Activated T-cell treated with anti-CD3 and anti-CD28 coated beads, Interleukin-2, amount 50 U/mL, for 24 hours (primary cell): ENCODE data around the gene CTNNA3.

Source experiments
- DNase-seq: peaks from one replicate; pipeline ENCODE4 v3.0.0-alpha.2; 2020
- H3K27ac Mint-ChIP-seq: 2 replicates; pipeline ENCODE4 v1.8.0; 2020; ENCODE audit warnings: mild to moderate bottlenecking, mixed read lengths
- H3K27me3 Mint-ChIP-seq: 2 replicates; pipeline ENCODE4 v1.8.0; 2020; ENCODE audit warnings: mixed read lengths
- H3K36me3 Mint-ChIP-seq: 2 replicates; pipeline ENCODE4 v1.8.0; 2020; ENCODE audit warnings: low read depth, mixed read lengths
- H3K4me1 Mint-ChIP-seq: 2 replicates; pipeline ENCODE4 v1.8.0; 2020; ENCODE audit warnings: low read depth, mixed read lengths
- H3K4me3 Mint-ChIP-seq: 2 replicates; pipeline ENCODE4 v1.8.0; 2020; ENCODE audit warnings: mild to moderate bottlenecking, moderate library complexity, mixed read lengths
- H3K9me3 Mint-ChIP-seq: 2 replicates; pipeline ENCODE4 v1.8.0; 2020; ENCODE audit warnings: mixed read lengths

The CTNNA3 gene

DNA sequence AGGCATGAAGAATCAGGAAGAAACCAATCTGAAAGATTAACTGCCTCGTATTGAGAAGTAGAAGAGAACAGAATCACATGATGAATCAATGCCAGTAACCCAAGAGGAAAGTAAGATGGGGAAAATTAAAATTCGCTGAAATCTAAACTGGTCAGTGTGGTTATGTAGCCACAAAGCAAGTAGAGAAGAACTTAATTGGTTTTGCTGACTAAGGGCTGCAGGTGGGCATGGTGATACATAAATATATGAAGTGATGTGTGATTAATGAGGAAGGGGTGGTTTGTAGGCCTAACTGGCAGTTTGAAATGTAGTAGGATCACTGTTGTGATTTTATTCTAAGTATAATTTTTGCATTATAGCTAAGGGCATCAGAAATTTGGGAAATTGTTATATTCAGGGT is 853.6 kb downstream of the CTNNA3 start:
- peaks cover 2% of the 10 kb centered on the region for H3K9me3 Mint-ChIP-seq
- no peaks in the 10 kb centered on the region for H3K4me1 Mint-ChIP-seq
- no peaks in the 10 kb centered on the region for H3K36me3 Mint-ChIP-seq
- no peak overlapping the region for H3K4me3 Mint-ChIP-seq
- DNase-seq: no peak
- no peaks in the 10 kb centered on the region for H3K27me3 Mint-ChIP-seq
- no peak overlapping the region for H3K27ac Mint-ChIP-seq

DNA sequence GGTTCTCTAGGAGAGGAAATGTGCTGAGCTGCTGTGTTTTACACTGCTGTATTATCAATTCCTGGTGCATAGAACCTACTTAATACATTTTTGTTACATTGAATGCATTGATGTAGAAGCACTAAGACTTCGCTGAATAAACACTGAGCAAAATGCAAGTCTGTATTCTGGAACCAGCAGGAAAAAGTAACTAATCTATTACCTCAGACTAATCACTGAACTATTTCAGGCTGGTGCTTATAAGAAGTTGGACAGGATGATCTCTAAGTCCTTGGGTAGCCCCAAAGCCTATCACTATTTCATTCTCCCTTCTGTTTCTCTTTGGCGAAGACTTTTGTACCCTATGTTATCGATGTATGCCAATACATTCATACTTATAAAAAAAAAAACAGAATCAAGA is 857.3 kb downstream of the CTNNA3 start:
- Mint-ChIP-seq H3K9me3 (no peaks in the 10 kb centered on the region), H3K4me1 (no peaks in the 10 kb centered on the region), H3K36me3 (no peaks in the 10 kb centered on the region), H3K27ac (no peak overlapping the region), H3K4me3 (no peak overlapping the region), H3K27me3 (no peaks in the 10 kb centered on the region)
- no peak for DNase-seq

GRCh38 chr10:66837990-66838389 is 858.0 kb downstream of the CTNNA3 start:
- H3K4me1 Mint-ChIP-seq: no peaks in the 10 kb centered on the region
- no peak for DNase-seq
- H3K27ac Mint-ChIP-seq: no peak overlapping the region
- no peak overlapping the region for H3K4me3 Mint-ChIP-seq
- no peaks in the 10 kb centered on the region for H3K27me3 Mint-ChIP-seq
- H3K9me3 Mint-ChIP-seq: no peaks in the 10 kb centered on the region
- no peaks in the 10 kb centered on the region for H3K36me3 Mint-ChIP-seq

DNA sequence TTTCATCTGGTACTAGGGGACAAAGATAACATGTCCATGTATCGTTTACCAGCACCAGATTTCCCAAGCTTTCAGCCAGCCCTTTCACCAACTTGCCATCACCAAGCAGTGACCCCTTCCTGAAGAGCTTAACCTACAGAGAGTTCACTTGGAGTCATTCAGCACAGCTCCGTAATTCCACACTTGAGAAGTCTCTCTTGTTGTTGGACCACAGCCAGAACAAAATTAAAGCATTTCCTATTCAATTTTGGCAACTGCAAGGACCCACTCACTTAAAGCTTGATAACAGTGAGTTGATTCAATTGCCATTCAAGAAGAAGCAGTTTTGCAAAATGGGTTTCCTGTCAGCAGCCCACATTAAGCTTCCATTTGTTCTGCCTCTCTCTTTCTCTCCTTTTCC is 858.7 kb downstream of the CTNNA3 start:
- no peaks in the 10 kb centered on the region for H3K27me3 Mint-ChIP-seq
- no peak for DNase-seq
- no peaks in the 10 kb centered on the region for H3K9me3 Mint-ChIP-seq
- H3K4me1 Mint-ChIP-seq: no peaks in the 10 kb centered on the region
- H3K36me3 Mint-ChIP-seq: no peaks in the 10 kb centered on the region
- no peak overlapping the region for H3K27ac Mint-ChIP-seq
- no peak overlapping the region for H3K4me3 Mint-ChIP-seq

DNA sequence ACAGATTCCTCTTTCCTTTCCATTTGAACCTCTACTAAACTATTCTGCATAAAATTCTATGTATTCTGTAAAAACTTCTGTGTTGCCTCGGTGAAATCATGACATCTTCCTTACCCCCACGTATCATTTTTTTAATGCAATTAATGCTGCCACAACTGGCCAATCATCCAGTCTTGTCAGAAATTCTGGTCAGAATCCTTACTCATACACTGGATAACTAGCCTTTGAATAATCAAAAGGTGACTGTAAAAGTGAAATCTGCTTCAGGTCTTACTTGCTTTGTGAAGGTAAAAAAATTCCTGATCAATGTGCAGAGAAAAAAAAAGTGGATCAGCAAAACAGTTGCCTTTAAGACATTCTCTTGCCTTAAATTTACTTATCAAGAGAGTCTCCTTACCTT is 859.2 kb downstream of the CTNNA3 start:
- H3K27ac Mint-ChIP-seq: no peak overlapping the region
- H3K36me3 Mint-ChIP-seq: no peaks in the 10 kb centered on the region
- DNase-seq: no peak
- no peaks in the 10 kb centered on the region for H3K27me3 Mint-ChIP-seq
- H3K9me3 Mint-ChIP-seq: no peaks in the 10 kb centered on the region
- H3K4me1 Mint-ChIP-seq: no peaks in the 10 kb centered on the region
- no peak overlapping the region for H3K4me3 Mint-ChIP-seq

- DNase-seq: no peak
- Mint-ChIP-seq H3K36me3 (no peaks in the 10 kb centered on the region), H3K27ac (no peak overlapping the region), H3K27me3 (no peaks in the 10 kb centered on the region), H3K4me1 (no peaks in the 10 kb centered on the region), H3K9me3 (no peaks in the 10 kb centered on the region), H3K4me3 (no peak overlapping the region)
Measured at GRCh38 chr10:66836057-66836456, 859.9 kb downstream of the CTNNA3 start.

DNA sequence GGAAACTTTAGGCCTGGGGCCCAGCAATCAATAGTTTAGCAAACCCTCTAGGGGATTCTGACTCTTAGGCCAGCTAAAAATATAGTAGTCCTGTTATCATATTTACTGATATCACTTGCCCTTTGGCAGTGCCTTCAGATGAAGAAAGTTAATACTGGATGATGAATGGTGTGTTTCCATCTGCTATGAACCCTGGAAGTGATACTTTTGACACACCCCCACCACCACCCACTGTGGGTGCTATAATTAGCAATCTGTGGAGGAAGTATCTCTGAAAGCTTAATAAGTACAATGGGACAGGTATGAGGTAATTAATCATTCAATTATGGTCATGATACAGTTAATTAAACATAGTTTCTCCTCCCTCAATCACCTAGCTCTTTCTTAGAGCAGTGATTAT is 860.6 kb downstream of the CTNNA3 start:
- H3K4me1 Mint-ChIP-seq: no peaks in the 10 kb centered on the region
- H3K36me3 Mint-ChIP-seq: no peaks in the 10 kb centered on the region
- H3K27me3 Mint-ChIP-seq: no peaks in the 10 kb centered on the region
- no peak overlapping the region for H3K27ac Mint-ChIP-seq
- no peaks in the 10 kb centered on the region for H3K9me3 Mint-ChIP-seq
- no peak for DNase-seq
- H3K4me3 Mint-ChIP-seq: no peak overlapping the region

DNA sequence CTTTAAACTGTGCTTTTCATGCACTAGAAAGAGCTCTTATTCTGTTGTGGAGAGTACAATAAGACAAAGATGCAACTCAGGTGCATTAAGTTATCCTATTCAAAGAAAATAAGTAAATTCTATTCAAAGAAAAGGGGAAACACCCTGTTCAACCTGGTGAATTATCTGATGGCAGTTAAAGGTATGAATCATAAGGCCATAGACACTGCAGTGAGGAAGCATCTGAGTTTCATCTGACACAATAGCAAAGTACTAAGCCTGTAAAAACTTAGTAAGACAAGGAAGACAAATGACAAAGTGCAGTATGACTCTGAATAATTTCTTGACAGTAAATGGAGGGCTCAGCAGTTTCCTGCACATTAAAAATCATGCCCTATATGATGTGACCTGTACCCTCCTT is 861.2 kb downstream of the CTNNA3 start:
- no peak overlapping the region for H3K27ac Mint-ChIP-seq
- H3K4me1 Mint-ChIP-seq: no peaks in the 10 kb centered on the region
- no peaks in the 10 kb centered on the region for H3K9me3 Mint-ChIP-seq
- H3K36me3 Mint-ChIP-seq: no peaks in the 10 kb centered on the region
- no peaks in the 10 kb centered on the region for H3K27me3 Mint-ChIP-seq
- no peak overlapping the region for H3K4me3 Mint-ChIP-seq
- DNase-seq: no peak

DNA sequence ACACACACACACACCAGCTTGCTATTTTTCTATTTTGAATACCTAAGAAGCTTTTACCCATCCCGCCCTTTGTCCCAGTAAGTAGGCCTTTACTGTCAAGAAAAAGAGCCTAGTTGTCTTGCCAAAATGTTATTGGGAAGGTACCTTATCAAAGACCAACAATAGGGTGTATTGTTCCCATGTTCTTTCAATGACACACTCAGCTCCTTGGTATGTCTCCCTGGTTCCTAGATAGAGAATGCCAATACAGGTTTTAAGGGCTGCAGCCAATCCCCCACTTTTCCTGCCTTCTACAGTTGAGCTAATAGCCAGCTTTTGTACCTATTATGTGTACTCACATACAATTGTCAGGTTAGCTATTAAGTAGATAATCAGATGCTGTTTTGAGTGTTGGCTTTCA is 862.1 kb downstream of the CTNNA3 start:
- no peak overlapping the region for H3K27ac Mint-ChIP-seq
- H3K9me3 Mint-ChIP-seq: no peaks in the 10 kb centered on the region
- H3K4me3 Mint-ChIP-seq: no peak overlapping the region
- no peak for DNase-seq
- no peaks in the 10 kb centered on the region for H3K27me3 Mint-ChIP-seq
- no peaks in the 10 kb centered on the region for H3K36me3 Mint-ChIP-seq
- no peaks in the 10 kb centered on the region for H3K4me1 Mint-ChIP-seq

DNA sequence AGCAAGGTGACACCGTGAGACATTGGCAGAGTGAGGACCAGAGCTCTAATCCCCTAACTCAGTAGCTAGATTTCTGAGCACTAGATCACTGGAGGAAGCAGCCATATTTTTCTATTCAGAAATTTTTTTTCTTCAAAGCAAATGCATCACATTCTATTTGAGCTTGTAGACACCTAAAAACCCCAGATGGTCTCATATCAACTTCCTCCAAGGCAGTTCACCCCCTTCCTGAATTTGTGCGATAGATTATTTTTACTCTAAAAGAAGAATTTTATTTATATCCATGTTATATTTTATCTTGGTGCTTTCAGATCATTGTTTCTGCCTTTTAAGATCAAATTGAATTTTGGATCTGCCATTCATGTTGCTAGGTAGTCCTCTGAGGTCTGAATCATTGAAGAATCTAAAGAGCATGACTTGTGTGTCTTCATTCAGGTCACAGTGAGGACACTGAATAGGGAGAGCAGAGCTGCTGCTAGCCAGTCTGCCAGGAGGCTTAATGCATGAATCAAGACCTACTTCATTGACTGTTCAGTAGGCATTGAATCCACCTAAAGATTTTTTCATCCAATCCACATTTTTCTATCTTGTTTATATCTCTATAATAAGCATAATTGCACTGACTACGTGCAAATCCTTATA is 863.1 kb downstream of the CTNNA3 start:
- Mint-ChIP-seq H3K27ac (no peak overlapping the region), H3K27me3 (no peaks in the 10 kb centered on the region), H3K4me1 (no peaks in the 10 kb centered on the region), H3K9me3 (no peaks in the 10 kb centered on the region), H3K36me3 (no peaks in the 10 kb centered on the region), H3K4me3 (no peak overlapping the region)
- DNase-seq: no peak

DNA sequence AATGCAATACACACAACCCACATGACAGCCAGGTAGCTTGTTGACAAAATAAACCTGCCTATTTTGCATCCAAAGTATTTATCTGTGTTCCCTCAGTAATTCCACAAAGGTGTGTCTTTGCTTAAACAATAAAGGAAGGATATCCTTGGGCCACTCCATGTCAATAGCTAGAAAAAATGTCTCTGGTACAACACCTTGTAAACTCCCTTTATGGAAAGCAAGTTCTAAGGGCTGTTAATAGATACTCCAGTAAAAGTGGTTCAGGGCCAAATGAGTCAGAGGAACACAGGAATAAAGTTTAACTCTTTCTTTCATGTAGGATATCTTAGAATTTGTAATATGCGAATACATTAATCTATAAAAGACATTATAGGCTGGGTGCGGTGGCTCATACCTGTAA is 867.0 kb downstream of the CTNNA3 start:
- H3K4me3 Mint-ChIP-seq: no peak overlapping the region
- no peak overlapping the region for H3K27ac Mint-ChIP-seq
- no peaks in the 10 kb centered on the region for H3K27me3 Mint-ChIP-seq
- H3K36me3 Mint-ChIP-seq: no peaks in the 10 kb centered on the region
- H3K9me3 Mint-ChIP-seq: peaks cover 4% of the 10 kb centered on the region
- DNase-seq: no peak
- no peaks in the 10 kb centered on the region for H3K4me1 Mint-ChIP-seq

GRCh38 chr10:66827353-66827752 is 868.6 kb downstream of the CTNNA3 start:
- no peaks in the 10 kb centered on the region for H3K27me3 Mint-ChIP-seq
- no peaks in the 10 kb centered on the region for H3K36me3 Mint-ChIP-seq
- H3K27ac Mint-ChIP-seq: no peak overlapping the region
- H3K4me1 Mint-ChIP-seq: no peaks in the 10 kb centered on the region
- H3K4me3 Mint-ChIP-seq: no peak overlapping the region
- no peak for DNase-seq
- H3K9me3 Mint-ChIP-seq: peaks cover 4% of the 10 kb centered on the region

GRCh38 chr10:66823301-66823700 is 872.7 kb downstream of the CTNNA3 start:
- H3K9me3 Mint-ChIP-seq: peaks cover 4% of the 10 kb centered on the region
- no peak overlapping the region for H3K4me3 Mint-ChIP-seq
- no peaks in the 10 kb centered on the region for H3K4me1 Mint-ChIP-seq

GRCh38 chr10:66822801-66823200 is 873.2 kb downstream of the CTNNA3 start:
- Mint-ChIP-seq H3K4me3 (no peak overlapping the region), H3K27ac (no peak overlapping the region), H3K36me3 (no peaks in the 10 kb centered on the region), H3K4me1 (no peaks in the 10 kb centered on the region), H3K9me3 (peaks cover 4% of the 10 kb centered on the region), H3K27me3 (no peaks in the 10 kb centered on the region)
- no peak for DNase-seq

More at GRCh38 chr10:66823301-66823700, 872.7 kb downstream of the CTNNA3 start:
- Mint-ChIP-seq H3K27me3 (no peaks in the 10 kb centered on the region), H3K36me3 (no peaks in the 10 kb centered on the region), H3K27ac (no peak overlapping the region)
- DNase-seq: no peak

DNA sequence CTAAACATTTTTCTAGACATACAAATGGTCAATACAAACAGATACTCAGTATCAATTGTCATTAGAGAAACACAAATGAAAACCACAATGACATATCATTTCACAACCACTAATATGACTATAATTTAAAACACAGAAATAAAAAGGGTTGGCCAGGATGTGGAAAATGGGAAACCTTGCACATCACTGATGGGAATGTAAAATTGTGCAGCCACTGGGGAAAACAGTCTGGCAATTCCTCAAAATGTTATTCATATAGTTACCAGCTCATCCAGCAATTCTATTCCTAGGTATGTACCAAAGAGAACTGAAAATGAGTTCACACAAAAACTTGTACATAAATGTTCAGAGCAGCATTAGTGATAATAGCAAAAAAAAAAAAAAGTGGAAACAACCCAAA is 876.3 kb downstream of the CTNNA3 start:
- no peak overlapping the region for H3K27ac Mint-ChIP-seq
- H3K4me1 Mint-ChIP-seq: no peaks in the 10 kb centered on the region
- H3K36me3 Mint-ChIP-seq: no peaks in the 10 kb centered on the region
- no peaks in the 10 kb centered on the region for H3K27me3 Mint-ChIP-seq
- no peak for DNase-seq
- H3K4me3 Mint-ChIP-seq: no peak overlapping the region
- H3K9me3 Mint-ChIP-seq: no peaks in the 10 kb centered on the region

- Mint-ChIP-seq H3K4me1 (no peaks in the 10 kb centered on the region), H3K4me3 (no peak overlapping the region), H3K27ac (no peak overlapping the region), H3K9me3 (no peaks in the 10 kb centered on the region), H3K27me3 (no peaks in the 10 kb centered on the region), H3K36me3 (no peaks in the 10 kb centered on the region)
- no peak for DNase-seq
Measured at GRCh38 chr10:66813122-66813521, 882.9 kb downstream of the CTNNA3 start.
